HCEC 1CT (cell line): Measurements from ENCODE around the gene PHYHD1.

ENCODE experiments used
- DNase-seq: peaks from one replicate; pipeline ENCODE4 v3.0.0-alpha.2; 2017

The PHYHD1 gene

GRCh38 chr9:128986671-128987070 lies 65.9 kb downstream of the PHYHD1 start:
- DNase-seq = no peak

GRCh38 chr9:128987805-128988204 lies 67.0 kb downstream of the PHYHD1 start:
- DNase-seq = peak; percentile 93
